Natural killer cell (primary cell): Measurements from ENCODE around the gene SRD5A2. TPM values are rescaled to one million over a fixed set of nuclear protein-coding genes. Genes with fewer than 3 reads are reported as not detected.

Source experiments
- ATAC-seq, 3 donors: fragments of 150-1000 bp in 2 of 3; fragments of 200-7000 bp in 1 of 3; cut with Tn5 transposase; 1 replicate in 1 of 3; 2 replicates in 2 of 3; pipeline ENCODE4 v1.10.0; 2021; ENCODE audit warnings: mild to moderate bottlenecking in 2 of 3, moderate library complexity in 2 of 3
- DNase-seq, 2 donors: peaks; one replicate each; pipeline versions ENCODE4 v3.0.0 to v3.0.0-alpha.2; 2013 to 2021; ENCODE audit warnings: mixed read lengths in 1 of 2
- H3K27ac ChIP-seq: one replicate; pipeline ENCODE4 v1.5.1; 2013; ENCODE audit warnings: mild to moderate bottlenecking, low read length
- H3K27me3 ChIP-seq: one replicate; pipeline ENCODE4 v1.6.1; 2013; ENCODE audit warnings: low read length; ENCODE audit not compliant: control insufficient read depth, insufficient read depth
- H3K36me3 ChIP-seq: one replicate; pipeline ENCODE4 v1.6.1; 2013; ENCODE audit warnings: low read length; ENCODE audit not compliant: control insufficient read depth, insufficient read depth
- H3K4me1 ChIP-seq: one replicate; pipeline ENCODE4 v1.6.1; 2013; ENCODE audit warnings: low read length; ENCODE audit not compliant: control insufficient read depth, insufficient read depth
- H3K4me3 ChIP-seq: one replicate; pipeline ENCODE4 v1.5.1; 2013; ENCODE audit warnings: low read length
- H3K9me3 ChIP-seq: one replicate; pipeline ENCODE4 v1.6.1; 2013; ENCODE audit warnings: low read length; ENCODE audit not compliant: control insufficient read depth, insufficient read depth
- H3K27ac Mint-ChIP-seq, 2 donors: one replicate each; pipeline ENCODE4 v1.8.0; 2022; ENCODE audit warnings: mild to moderate bottlenecking in 2 of 2, mixed read lengths in 2 of 2, moderate library complexity in 1 of 2
- H3K27me3 Mint-ChIP-seq, 2 donors: one replicate each; pipeline ENCODE4 v1.8.0; 2022; ENCODE audit warnings: low read depth in 2 of 2, mixed read lengths in 2 of 2
- H3K36me3 Mint-ChIP-seq: one replicate; pipeline ENCODE4 v1.8.0; 2022; ENCODE audit warnings: mixed read lengths
- H3K4me1 Mint-ChIP-seq, 2 donors: one replicate each; pipeline ENCODE4 v1.8.0; 2022; ENCODE audit warnings: mixed read lengths in 2 of 2
- H3K4me3 Mint-ChIP-seq: one replicate; pipeline ENCODE4 v1.8.0; 2022; ENCODE audit warnings: mild to moderate bottlenecking, moderate library complexity, mixed read lengths
- H3K9me3 Mint-ChIP-seq, 2 donors: one replicate each; pipeline ENCODE4 v1.8.0; 2022; ENCODE audit warnings: mixed read lengths in 2 of 2
- CTCF ChIP-seq: fragments of 200-600 bp; IDR thresholded peaks from one replicate; pipeline ENCODE4 v1.8.0; 2022; ENCODE audit warnings: antibody characterized with exemption
- WGBS: methylation state at CpG from one replicate; pipeline ENCODE4 v1.1.7; 2013; ENCODE audit warnings: missing lambda C conversion rate; ENCODE audit not compliant: insufficient coverage; 5-methylcytosine and 5-hydroxymethylcytosine counted together
- intact Hi-C: fragments of 100-400 bp; cut with micrococcal nuclease; formaldehyde crosslinking; loops from one replicate; pipeline ENCODE4 v1.14.2; 2022
- total RNA-seq, 4 donors: library from RNA; stranded (reverse); fragments of 120-200 nt in 1 of 4; gene quantifications; one replicate each; pipeline versions ENCODE4 v1.2.3 to v1.2.4, GENCODE V29; 2013 to 2022

The SRD5A2 gene
- total RNA-seq, result not detected
- total RNA-seq (2013), result 0.02 TPM

GRCh38 chr2:31580321-31581117, at the start of gene SRD5A2:
TSS of gene SRD5A2 (minus strand) at chr2:31580938. CDS start at chr2:31580900, 38 bp downstream.
- H3K4me3 ChIP-seq, result no peak within 1 kb of the TSS

GRCh38 chr2:31606509-31606908, 25.8 kb upstream of the SRD5A2 start:
- H3K4me1 ChIP-seq, result no peaks in the 10 kb centered on the region
- no peaks in the 10 kb centered on the region for H3K9me3 ChIP-seq
- TF ChIP-seq CTCF, result no peak
- Mint-ChIP-seq H3K36me3 (peaks cover 8% of the 10 kb centered on the region), H3K4me1 (no peaks in the 10 kb centered on the region), H3K27me3 (no peaks in the 10 kb centered on the region), H3K27ac (no peak overlapping the region), H3K4me3 (no peak overlapping the region), H3K9me3 (peaks cover 10 to 11% of the 10 kb centered on the region in 2 donors)
- no peak for DNase-seq
- ATAC-seq, result no peak
- H3K4me3 ChIP-seq, result no peak overlapping the region
- WGBS, result 83% methylated on average over 3 of the region's 3 CpGs
- intact Hi-C loops, result no loop called here
- no peaks in the 10 kb centered on the region for H3K36me3 ChIP-seq
- H3K27me3 ChIP-seq, result no peaks in the 10 kb centered on the region
- no peak overlapping the region for H3K27ac ChIP-seq

More at GRCh38 chr2:31580321-31581117, at the start of gene SRD5A2:
- Mint-ChIP-seq H3K36me3 (no peaks in the 10 kb centered on the region), H3K27me3 (peaks cover 35 to 46% of the 10 kb centered on the region in 2 donors), H3K27ac (no peak within 1 kb of the TSS), H3K4me1 (no peaks in the 10 kb centered on the region), H3K9me3 (peaks cover 8 to 13% of the 10 kb centered on the region in 2 donors), H3K4me3 (no peak within 1 kb of the TSS)
- intact Hi-C loops, result no loop called here
- 7% methylated on average over 76 of the region's 76 CpGs for WGBS
- ATAC-seq, result no peak
- H3K9me3 ChIP-seq, result peaks cover 3% of the 10 kb centered on the region
- no peaks in the 10 kb centered on the region for H3K36me3 ChIP-seq
- H3K27me3 ChIP-seq, result peaks cover 5% of the 10 kb centered on the region
- H3K27ac ChIP-seq, result no peak within 1 kb of the TSS
- no peak for TF ChIP-seq CTCF
- H3K4me1 ChIP-seq, result no peaks in the 10 kb centered on the region
- no peak for DNase-seq

GRCh38 chr2:31598694-31599093, 18.0 kb upstream of the SRD5A2 start:
- no peak for ATAC-seq
- TF ChIP-seq CTCF, result no peak
- H3K36me3 ChIP-seq, result no peaks in the 10 kb centered on the region
- Mint-ChIP-seq H3K9me3 (peaks cover 21 to 24% of the 10 kb centered on the region in 2 donors), H3K4me1 (no peaks in the 10 kb centered on the region), H3K36me3 (peaks cover 22% of the 10 kb centered on the region), H3K27me3 (no peaks in the 10 kb centered on the region), H3K4me3 (no peak overlapping the region), H3K27ac (no peak overlapping the region)
- intact Hi-C loops, result no loop called here
- no peaks in the 10 kb centered on the region for H3K9me3 ChIP-seq
- no peaks in the 10 kb centered on the region for H3K27me3 ChIP-seq
- no peak overlapping the region for H3K27ac ChIP-seq
- no peak for DNase-seq
- no peak overlapping the region for H3K4me3 ChIP-seq
- H3K4me1 ChIP-seq, result no peaks in the 10 kb centered on the region

GRCh38 chr2:31586230-31586629, 5.5 kb upstream of the SRD5A2 start:
- H3K4me3 ChIP-seq, result no peak overlapping the region
- H3K4me1 Mint-ChIP-seq, result no peaks in the 10 kb centered on the region
- H3K27me3 Mint-ChIP-seq, result peaks cover 18 to 21% of the 10 kb centered on the region in 2 donors
- no peak for TF ChIP-seq CTCF
- H3K27ac ChIP-seq, result no peak overlapping the region
- H3K27ac Mint-ChIP-seq, result no peak overlapping the region
- H3K4me3 Mint-ChIP-seq, result no peak overlapping the region
- no peak for DNase-seq
- peaks cover 8 to 15% of the 10 kb centered on the region in 2 donors for H3K9me3 Mint-ChIP-seq
- H3K36me3 ChIP-seq, result no peaks in the 10 kb centered on the region
- ATAC-seq, result no peak
- H3K36me3 Mint-ChIP-seq, result no peaks in the 10 kb centered on the region
- no peaks in the 10 kb centered on the region for H3K27me3 ChIP-seq
- no peaks in the 10 kb centered on the region for H3K4me1 ChIP-seq
- intact Hi-C loops, result no loop called here
- H3K9me3 ChIP-seq, result peaks cover 3% of the 10 kb centered on the region
